Activated CD8-positive, alpha-beta memory T cell treated with anti-CD3 and anti-CD28 coated beads for 1 hour (primary cell): Measurements from ENCODE around the gene SLC44A4.
"Not testable (repeated sequence)": the region's sequence is repeated elsewhere in the genome, so short reads cannot be mapped to it uniquely, and the experiment has no call there.

Experiments
- DNase-seq, 2 donors: peaks; one replicate each; pipeline ENCODE4 v3.0.0-alpha.2; 2020; ENCODE audit warnings: low read depth in 1 of 2; ENCODE audit errors: extremely low read depth in 1 of 2

SLC44A4 gene

GRCh38 chr6:31881136-31881859, 2.5 kb upstream of the SLC44A4 start:
- DNase-seq: no peak

GRCh38 chr6:31880616-31881015, 1.8 kb upstream of the SLC44A4 start:
- no peak for DNase-seq

GRCh38 chr6:31879901-31880300, 1.1 kb upstream of the SLC44A4 start:
- DNase-seq: no peak

GRCh38 chr6:31879143-31879542, 346 bp upstream of the SLC44A4 start:
- no peak for DNase-seq

- no peak for DNase-seq
These were observed 575 bp downstream of the SLC44A4 start for GRCh38 chr6:31878222-31878621.

- no peak for DNase-seq
These were observed 1.1 kb downstream of the SLC44A4 start for GRCh38 chr6:31877651-31878161.

- DNase-seq: no peak
These were observed 1.6 kb downstream of the SLC44A4 start for GRCh38 chr6:31877125-31877650.

- no peak for DNase-seq
These were observed 2.4 kb downstream of the SLC44A4 start for GRCh38 chr6:31876357-31876756.

GRCh38 chr6:31875877-31876276, 2.9 kb downstream of the SLC44A4 start:
- no peak for DNase-seq

GRCh38 chr6:31874836-31875572, 3.8 kb downstream of the SLC44A4 start:
- DNase-seq: no peak

- DNase-seq: no peak
These were observed 4.6 kb downstream of the SLC44A4 start for GRCh38 chr6:31874084-31874670.

GRCh38 chr6:31871046-31871659, 7.6 kb downstream of the SLC44A4 start:
- DNase-seq: no peak

GRCh38 chr6:31870385-31870921, 8.3 kb downstream of the SLC44A4 start:
- no peak for DNase-seq

- DNase-seq: no peak
These were observed 9.5 kb downstream of the SLC44A4 start for GRCh38 chr6:31869343-31869742.

GRCh38 chr6:31868658-31868971, 10.2 kb downstream of the SLC44A4 start:
- not testable (repeated sequence) for DNase-seq

GRCh38 chr6:31865205-31866118, 13.3 kb downstream of the SLC44A4 start:
- DNase-seq: no peak

- DNase-seq: no peak
These were observed 14.0 kb downstream of the SLC44A4 start for GRCh38 chr6:31864818-31865204.

GRCh38 chr6:31864123-31864562, 14.7 kb downstream of the SLC44A4 start:
- DNase-seq: not testable (repeated sequence)

- peak; percentile 96 to 99 for DNase-seq
These were observed 16.2 kb downstream of the SLC44A4 start, which contains the start of gene NEU1 for GRCh38 chr6:31862344-31863235. NEU1 (minus strand) TSS chr6:31862821; CDS start chr6:31862776, 45 bp downstream.
